K562 (cell line): Measurements from ENCODE around the gene CNP. TPM values are rescaled to one million over a fixed set of nuclear protein-coding genes. Genes with fewer than 3 reads are reported as not detected.

Source experiments
- ATAC-seq: fragments of 200-7000 bp; cut with Tn5 transposase; 3 replicates; pipeline ENCODE4 v1.9.1; 2020; ENCODE audit warnings: moderate library complexity
- BruUV-seq: library from RNA; stranded (reverse); fragments of 400-500 nt; replicated peaks from 2 replicates; lab custom pipeline; 2021; lab: Mats Ljungman, UMichigan
- CTCF ChIA-PET: fragments of 300-600 bp; formaldehyde crosslinking; extraction: SDS; loops from one replicate; lab custom pipeline; 2021; ENCODE audit warnings: low intra/inter-chr PET ratio; lab: Yijun Ruan, JAX
- POLR2A ChIA-PET: fragments of 300-600, 350-650 bp; sonication (Branson Sonifier 250); formaldehyde crosslinking; extraction: SDS; loops from one replicate; lab custom pipeline; 2021; ENCODE audit warnings: antibody characterized with exemption, inconsistent platforms; lab: Yijun Ruan, JAX
- DNase-seq, 4 experiments: peaks; one replicate each; pipeline versions ENCODE4 v3.0.0 to v3.0.0-alpha.2; 2011 to 2018; ENCODE audit warnings: low spot score in 3 of 4, mixed read lengths in 3 of 4; ENCODE audit errors: extremely low read depth in 1 of 4
- FAIRE-seq: peaks from 2 replicates; lab custom pipeline; 2011; peaks lifted over from hg19 to GRCh38; lab: Jason Lieb, UNC
- H2AFZ ChIP-seq: 2 replicates; pipeline ENCODE4 v1.6.0; 2011; ENCODE audit warnings: low read depth, low read length, control low read depth, inconsistent platforms
- H3K27ac ChIP-seq: fragments of 200-600 bp; 3 replicates; pipeline ENCODE4 v1.8.0; 2011; ENCODE audit warnings: low read depth, mild to moderate bottlenecking, control low read depth, inconsistent platforms, low read length, moderate library complexity, mixed read lengths; ENCODE audit errors: extremely low read depth
- H3K27me3 ChIP-seq, 2 experiments: fragments of 300-600 bp in 1 of 2; 2 replicates in 1 of 2; 3 replicates in 1 of 2; pipeline versions ENCODE4 v1.6.0 to v1.8.0; 2011; ENCODE audit warnings: inconsistent platforms in 2 of 2, low read length in 2 of 2, mild to moderate bottlenecking in 1 of 2, mixed read lengths in 1 of 2, moderate library complexity in 1 of 2; ENCODE audit not compliant: control insufficient read depth in 2 of 2, insufficient read depth in 2 of 2
- H3K36me3 ChIP-seq: fragments of 300-600 bp; 3 replicates; pipeline ENCODE4 v1.8.0; 2011; ENCODE audit warnings: mild to moderate bottlenecking, low read length, inconsistent platforms; ENCODE audit not compliant: control insufficient read depth, insufficient read depth
- H3K4me1 ChIP-seq, 2 experiments: fragments of 200-600 bp in 1 of 2; replicated peaks in 1 of 2; 2 replicates in 1 of 2; 3 replicates in 1 of 2; pipeline versions ENCODE4 v1.5.1 to v1.8.0; 2011; ENCODE audit warnings: inconsistent platforms in 2 of 2, low read length in 2 of 2, mild to moderate bottlenecking in 1 of 2, mixed read lengths in 1 of 2, moderate library complexity in 1 of 2; ENCODE audit not compliant: control insufficient read depth in 2 of 2, insufficient read depth in 2 of 2
- H3K4me2 ChIP-seq: 2 replicates; pipeline ENCODE4 v1.6.1; 2011; ENCODE audit warnings: low read length, control low read depth, inconsistent platforms, mixed read lengths; ENCODE audit not compliant: insufficient read depth
- H3K4me3 ChIP-seq: fragments of 200-600 bp; sonication (generic), shearing (Covaris generic); 2 replicates; pipeline ENCODE4 v1.5.1; 2016; ENCODE audit warnings: control low read depth, inconsistent platforms
- H3K79me2 ChIP-seq: fragments of 200-600 bp; 3 replicates; pipeline ENCODE4 v1.8.0; 2011; ENCODE audit warnings: low read length, inconsistent platforms; ENCODE audit not compliant: control insufficient read depth, insufficient read depth
- H3K9ac ChIP-seq, 2 experiments: 2 replicates each; pipeline versions ENCODE4 v1.6.0 to v1.6.1; 2011; ENCODE audit warnings: low read depth in 2 of 2, low read length in 2 of 2, control low read depth in 1 of 2, inconsistent platforms in 1 of 2, mild to moderate bottlenecking in 1 of 2, mixed read lengths in 1 of 2; ENCODE audit not compliant: insufficient read depth in 1 of 2
- H3K9me1 ChIP-seq: one replicate; pipeline ENCODE4 v1.6.0; 2011; ENCODE audit warnings: inconsistent platforms, mild to moderate bottlenecking, low read length, moderate library complexity; ENCODE audit not compliant: control insufficient read depth, insufficient read depth
- H3K9me3 ChIP-seq: replicated peaks from 2 replicates; pipeline ENCODE4 v1.5.1; 2011; ENCODE audit warnings: low read depth, low read length, inconsistent platforms; ENCODE audit not compliant: control insufficient read depth, insufficient read depth
- H4K20me1 ChIP-seq: replicated peaks from 2 replicates; pipeline ENCODE4 v1.6.1; 2011; ENCODE audit warnings: low read length, inconsistent platforms, mixed read lengths; ENCODE audit not compliant: control insufficient read depth, insufficient read depth
- CREBBP ChIP-seq: IDR thresholded peaks from one replicate; pipeline ENCODE4 v1.6.1; 2012; ENCODE audit warnings: low read depth, mild to moderate bottlenecking, control low read depth, inconsistent platforms, low read length
- EP400 ChIP-seq: fragments of 450-650 bp; IDR thresholded peaks from 2 replicates; pipeline ENCODE4 v1.6.1; 2017; ENCODE audit warnings: antibody characterized with exemption, mild to moderate bottlenecking, moderate library complexity
- FOXA3 ChIP-seq, 2 experiments: fragments of 450-650 bp in 1 of 2; sonication (generic) in 1 of 2; formaldehyde crosslinking; IDR thresholded peaks in 1 of 2; conservative IDR thresholded peaks in 1 of 2; 2 replicates each; pipeline versions ENCODE4 v1.4.0 to v1.8.0; 2020 to 2022; ENCODE audit warnings: mild to moderate bottlenecking in 2 of 2, missing genetic modification reagents in 1 of 2
- FOXP1 ChIP-seq: sonication (generic); formaldehyde crosslinking; IDR thresholded peaks from 2 replicates; pipeline ENCODE4 v1.8.0; 2022; ENCODE audit warnings: mild to moderate bottlenecking, missing genetic modification reagents
- HDAC2 ChIP-seq: fragments of 450-650 bp; IDR thresholded peaks from 2 replicates; pipeline ENCODE4 v1.6.1; 2016; ENCODE audit warnings: mild to moderate bottlenecking
- HES1 ChIP-seq: fragments of 450-650 bp; IDR thresholded peaks from 2 replicates; pipeline ENCODE4 v1.6.1; 2016; ENCODE audit warnings: low read depth, mild to moderate bottlenecking, moderate library complexity
- KLF1 ChIP-seq: fragments of 450-650 bp; IDR thresholded peaks from 2 replicates; pipeline ENCODE4 v1.6.1; 2016; ENCODE audit warnings: missing genetic modification characterization, missing compliant biosample characterization
- TSHZ1 ChIP-seq: fragments of 250-450 bp; sonication (Bioruptor Pico); IDR thresholded peaks from 2 replicates; pipeline ENCODE4 v1.4.0; 2020; ENCODE audit warnings: mild to moderate bottlenecking, moderate library complexity
- YBX1 ChIP-seq: fragments of 450-650 bp; IDR thresholded peaks from 2 replicates; pipeline ENCODE4 v1.7.1; 2016; ENCODE audit warnings: mild to moderate bottlenecking
- ZNF146 ChIP-seq: IDR thresholded peaks from one replicate; pipeline ENCODE4 v1.6.1; 2018; ENCODE audit warnings: missing compliant biosample characterization; ENCODE audit not compliant: unreplicated experiment
- ZNF695 ChIP-seq: fragments of 450-650 bp; formaldehyde crosslinking; IDR thresholded peaks from 2 replicates; pipeline ENCODE4 v1.4.0; 2020; ENCODE audit warnings: mild to moderate bottlenecking, moderate library complexity
- WGBS: fragments of 100-300 bp; shearing (Covaris generic); methylation state at CpG from one replicate; pipeline ENCODE4 v1.1.6; 2016; ENCODE audit warnings: low coverage, mixed read lengths; ENCODE audit not compliant: insufficient coverage; ENCODE audit errors: missing lambda C conversion rate; 5-methylcytosine and 5-hydroxymethylcytosine counted together
- in situ Hi-C: fragments of 300-500 bp; cut with MboI; formaldehyde crosslinking; loops from 4 replicates; pipeline ENCODE4 v1.15.0; 2018; ENCODE audit warnings: inconsistent platforms, mixed read lengths
- intact Hi-C: fragments of 100-400 bp; cut with micrococcal nuclease; formaldehyde crosslinking; loops from 2 replicates; pipeline ENCODE4 v1.14.2; 2022
- polyA plus RNA-seq, 8 experiments: library from polyadenylated mRNA; depleted of rRNA in 4 of 8; stranded (reverse) in 5 of 8; unstranded in 3 of 8; fragments of >200 nt; fragmentation: Nextera tagmentation in 2 of 8; fragmentation: Illumina TruSeq in 1 of 8; extraction: Ambion mirVana in 2 of 8; extraction: Trizol in 1 of 8; gene quantifications; 2 replicates each; pipeline versions ENCODE4 v1.2.1 to v1.2.3, GENCODE V29; 2011 to 2014; ENCODE audit warnings: inconsistent platforms in 1 of 8, missing spikeins in 1 of 8
- total RNA-seq, 7 experiments: library from RNA; depleted of rRNA in 6 of 7; stranded (reverse); fragments of >200 nt in 6 of 7; fragmentation: Illumina TruSeq in 2 of 7; extraction: Trizol in 2 of 7; gene quantifications; 2 replicates each; pipeline versions ENCODE4 v1.2.1 to v1.2.3, GENCODE V29; 2011 to 2021; ENCODE audit warnings: low replicate concordance in 1 of 7

Gene CNP
- total and polyA plus RNA-seq, 9 of the 15 experiments (the other 6 are each of a cell fraction or from before 2014, with no cell fraction given) = 1.7 to 52.0 (median 29.1) TPM

GRCh38 chr17:41988418-41988817 lies 21.8 kb downstream of the CNP start:
- DNase-seq = no peak
- no peak for ATAC-seq
- H3K79me2 ChIP-seq = no peaks in the 10 kb centered on the region
- no peak overlapping the region for H3K9ac ChIP-seq
- no peak overlapping the region for H3K27ac ChIP-seq
- H2AFZ ChIP-seq = no peak overlapping the region
- CTCF ChIA-PET = no interaction called here
- TF ChIP-seq TSHZ1 (CRISPR knock-in tag) (no peak), FOXP1 (CRISPR knock-in tag) (no peak), ZNF146 (CRISPR knock-in tag) (no peak), HDAC2 (no peak), EP400 (no peak), CREBBP (no peak), ZNF695 (CRISPR knock-in tag) (no peak), KLF1 (tag) (no peak), HES1 (no peak), YBX1 (no peak), FOXA3 (CRISPR knock-in tag; conservative IDR thresholded peaks at IDR 0.05 in 1 of 2, IDR thresholded peaks at IDR 0.05 in 1 of 2) (no peak)
- WGBS = 100% methylated on average over 2 of the region's 2 CpGs
- POLR2A ChIA-PET = interaction anchor here (0.6 to 3.8 kb wide), 4 partner anchors 10 to 38 kb away, joined by 3 to 16 read pairs (median 4); no protein-coding TSS in a partner anchor
- BruUV-seq = no TSS peak
- H3K27me3 ChIP-seq = no peaks in the 10 kb centered on the region
- intact Hi-C loops = no loop called here
- H3K36me3 ChIP-seq = peaks cover 98% of the 10 kb centered on the region
- H4K20me1 ChIP-seq = no peaks in the 10 kb centered on the region
- no peak for FAIRE-seq
- H3K9me3 ChIP-seq = no peaks in the 10 kb centered on the region
- no peaks in the 10 kb centered on the region for H3K9me1 ChIP-seq
- no peak overlapping the region for H3K4me2 ChIP-seq
- in situ Hi-C loops = no loop called here
- no peak overlapping the region for H3K4me3 ChIP-seq
- H3K4me1 ChIP-seq = no peaks in the 10 kb centered on the region
